K562 (cell line): ENCODE data around the gene BMP6. TPM values are rescaled to one million over a fixed set of nuclear protein-coding genes. Genes with fewer than 3 reads are reported as not detected.

Experiments used
- ARID2 ChIP-seq: fragments of 450-650 bp; IDR thresholded peaks from 2 replicates; pipeline ENCODE4 v1.6.1; 2017; ENCODE audit warnings: antibody characterized with exemption, mild to moderate bottlenecking
- BACH1 ChIP-seq: fragments of 200-800 bp; sonication (Bioruptor generic); IDR thresholded peaks from 2 replicates; pipeline ENCODE4 v1.6.1; 2016; ENCODE audit warnings: missing genetic modification characterization, missing compliant biosample characterization
- CBX3 ChIP-seq, 2 experiments: IDR thresholded peaks; 1 replicate in 1 of 2; 2 replicates in 1 of 2; pipeline ENCODE4 v1.6.1; 2012; ENCODE audit warnings: inconsistent platforms in 2 of 2, low read length in 2 of 2, borderline replicate concordance in 1 of 2, control low read depth in 1 of 2
- CXXC5 ChIP-seq: fragments of 250-450 bp; sonication (Bioruptor Pico); IDR thresholded peaks from 2 replicates; pipeline ENCODE4 v1.8.0; 2022; ENCODE audit warnings: inconsistent platforms, mild to moderate bottlenecking, moderate library complexity
- DDX20 ChIP-seq: fragments of 450-650 bp; IDR thresholded peaks from 2 replicates; pipeline ENCODE4 v1.6.1; 2016; ENCODE audit warnings: missing genetic modification characterization, low read depth, mild to moderate bottlenecking, missing compliant biosample characterization, moderate library complexity
- ELF1 ChIP-seq: fragments of 200-800 bp; sonication (Bioruptor generic); IDR thresholded peaks from 2 replicates; pipeline ENCODE4 v1.6.1; 2016; ENCODE audit warnings: missing genetic modification characterization, missing compliant biosample characterization
- GATAD2B ChIP-seq: fragments of 450-650 bp; IDR thresholded peaks from 2 replicates; pipeline ENCODE4 v1.6.1; 2017; ENCODE audit warnings: mild to moderate bottlenecking, borderline replicate concordance
- KLF1 ChIP-seq: fragments of 450-650 bp; IDR thresholded peaks from 2 replicates; pipeline ENCODE4 v1.6.1; 2016; ENCODE audit warnings: missing genetic modification characterization, missing compliant biosample characterization
- LCOR ChIP-seq: sonication (generic); formaldehyde crosslinking; IDR thresholded peaks from 2 replicates; pipeline ENCODE4 v1.8.0; 2022; ENCODE audit warnings: mild to moderate bottlenecking, missing genetic modification reagents
- MAFF ChIP-seq: IDR thresholded peaks from 2 replicates; pipeline ENCODE4 v1.6.1; 2012; ENCODE audit warnings: low read length, improper control_type of control experiment
- MECOM ChIP-seq: fragments of 250-450 bp; sonication (Bioruptor Pico); IDR thresholded peaks from 2 replicates; pipeline ENCODE4 v1.8.0; 2022; ENCODE audit warnings: inconsistent platforms
- MEF2D ChIP-seq: conservative IDR thresholded peaks from 2 replicates; pipeline ENCODE4 v1.6.1; 2016; ENCODE audit warnings: low read depth, missing genetic modification characterization, missing compliant biosample characterization
- MTA2 ChIP-seq: fragments of 450-650 bp; IDR thresholded peaks from 2 replicates; pipeline ENCODE4 v1.6.1; 2016; ENCODE audit warnings: low read depth
- MXI1 ChIP-seq: IDR thresholded peaks from 2 replicates; pipeline ENCODE4 v1.6.1; 2011; ENCODE audit warnings: low read depth, mild to moderate bottlenecking, improper control_type of control experiment, low read length
- MYC ChIP-seq, 2 experiments: fragments of 250-450 bp in 1 of 2; sonication (Bioruptor Pico) in 1 of 2; IDR thresholded peaks; 2 replicates each; pipeline versions ENCODE4 v1.5.1 to v1.6.1; 2012 to 2021; ENCODE audit warnings: low read depth in 2 of 2, borderline replicate concordance in 1 of 2, improper control_type of control experiment in 1 of 2, low read length in 1 of 2, mild to moderate bottlenecking in 1 of 2, moderate library complexity in 1 of 2
- NFXL1 ChIP-seq: fragments of 450-650 bp; formaldehyde crosslinking; IDR thresholded peaks from 2 replicates; pipeline ENCODE4 v1.4.0; 2021; ENCODE audit warnings: mild to moderate bottlenecking
- PRMT5 ChIP-seq: sonication (generic); formaldehyde crosslinking; IDR thresholded peaks from 2 replicates; pipeline ENCODE4 v1.5.0; 2020; ENCODE audit warnings: missing genetic modification reagents
- RHOXF2B ChIP-seq: fragments of 250-450 bp; sonication (Bioruptor Pico); conservative IDR thresholded peaks from 2 replicates; pipeline ENCODE4 v1.5.1; 2021
- SAFB ChIP-seq: fragments of 200-400 bp; formaldehyde crosslinking; IDR thresholded peaks from 2 replicates; pipeline ENCODE4 v1.6.1; 2017; ENCODE audit warnings: low read depth, low read length, borderline replicate concordance
- SMARCE1 ChIP-seq: fragments of 450-650 bp; IDR thresholded peaks from 2 replicates; pipeline ENCODE4 v1.7.1; 2016; ENCODE audit warnings: mild to moderate bottlenecking
- TAF1 ChIP-seq: IDR thresholded peaks from 2 replicates; pipeline ENCODE4 v1.6.1; 2011; ENCODE audit warnings: mild to moderate bottlenecking, low read length, moderate library complexity; ENCODE audit not compliant: insufficient read depth, control insufficient read depth, severe bottlenecking; ENCODE audit errors: extremely low read depth
- TCFL5 ChIP-seq: fragments of 250-450 bp; sonication (Bioruptor Pico); conservative IDR thresholded peaks from 2 replicates; pipeline ENCODE4 v1.6.1; 2021; ENCODE audit warnings: mild to moderate bottlenecking, moderate library complexity, matching md5 sums
- TFAP4 ChIP-seq: sonication (generic); formaldehyde crosslinking; IDR thresholded peaks from 2 replicates; pipeline ENCODE4 v1.8.0; 2022; ENCODE audit warnings: missing genetic modification reagents, mild to moderate bottlenecking, moderate library complexity, borderline replicate concordance
- ZBED1 ChIP-seq: IDR thresholded peaks from 2 replicates; pipeline ENCODE4 v1.6.1; 2014
- ZKSCAN8 ChIP-seq: fragments of 200-800 bp; sonication (Bioruptor generic); IDR thresholded peaks from 2 replicates; pipeline ENCODE4 v1.6.1; 2016; ENCODE audit warnings: missing genetic modification characterization, missing compliant biosample characterization
- ZNF174 ChIP-seq: fragments of 250-450 bp; sonication (Bioruptor Pico); IDR thresholded peaks from 2 replicates; pipeline ENCODE4 v1.4.0; 2020; ENCODE audit warnings: mild to moderate bottlenecking
- ZNF347 ChIP-seq: fragments of 450-650 bp; formaldehyde crosslinking; IDR thresholded peaks from 2 replicates; pipeline ENCODE4 v1.4.0; 2020; ENCODE audit warnings: low read depth, mild to moderate bottlenecking, moderate library complexity
- ZNF384 ChIP-seq: IDR thresholded peaks from 2 replicates; pipeline ENCODE4 v1.6.1; 2012; ENCODE audit warnings: low read depth, low read length, improper control_type of control experiment
- polyA plus RNA-seq, 8 experiments: library from polyadenylated mRNA; depleted of rRNA in 4 of 8; stranded (reverse) in 5 of 8; unstranded in 3 of 8; fragments of >200 nt; fragmentation: Nextera tagmentation in 2 of 8; fragmentation: Illumina TruSeq in 1 of 8; extraction: Ambion mirVana in 2 of 8; extraction: Trizol in 1 of 8; gene quantifications; 2 replicates each; pipeline versions ENCODE4 v1.2.1 to v1.2.3, GENCODE V29; 2011 to 2014; ENCODE audit warnings: inconsistent platforms in 1 of 8, missing spikeins in 1 of 8
- total RNA-seq, 7 experiments: library from RNA; depleted of rRNA in 6 of 7; stranded (reverse); fragments of >200 nt in 6 of 7; fragmentation: Illumina TruSeq in 2 of 7; extraction: Trizol in 2 of 7; gene quantifications; 2 replicates each; pipeline versions ENCODE4 v1.2.1 to v1.2.3, GENCODE V29; 2011 to 2021; ENCODE audit warnings: low replicate concordance in 1 of 7
- TF ChIP-seq, protein P1 (sequence below): fragments of 450-650 bp; IDR thresholded peaks from 2 replicates; pipeline ENCODE4 v1.6.1; 2014; ENCODE audit warnings: low read depth, mild to moderate bottlenecking, moderate library complexity, borderline replicate concordance

BMP6 gene
- total and polyA plus RNA-seq, 9 of the 15 experiments (the other 6 are each of a cell fraction or from before 2014, with no cell fraction given), result 0.01 to 0.13 (median 0.06) TPM; not detected in 3

GRCh38 chr6:7680393-7681075, 45.4 kb upstream of the BMP6 start (continued):
- TF ChIP-seq ZNF347 (CRISPR knock-in tag), result no peak
- peak; percentile 23; the same call in 1 of the 2 replicates for TF ChIP-seq SMARCE1
- TF ChIP-seq TAF1, result no peak
- TF ChIP-seq LCOR (CRISPR knock-in tag), result no peak; the same call in 1 of the 2 replicates
- TF ChIP-seq ZNF384, result no peak
- no peak for TF ChIP-seq GATAD2B
- TF ChIP-seq NFXL1 (CRISPR knock-in tag), result no peak
- no peak for TF ChIP-seq ELF1
- no peak for TF ChIP-seq KLF1 (tag)
- TF ChIP-seq ZNF174 (CRISPR knock-in tag), result no peak
- TF ChIP-seq ZKSCAN8 (CRISPR knock-in tag), result no peak
- TF ChIP-seq MYC (IDR thresholded peaks at IDR 0.05; ENCODE audit: low read depth, low read length), result no peak
- no peak for TF ChIP-seq MYC (CRISPR knock-in tag; IDR thresholded peaks at IDR 0.05; ENCODE audit: borderline replicate concordance, low read depth)
- peak; percentile 41; the same call in 1 of the 2 replicates for TF ChIP-seq CXXC5
- TF ChIP-seq DDX20 (tag), result 0 out of 2 replicates have a peak, but pooled peaks have one; percentile 42
- no peak for TF ChIP-seq MXI1
- no peak for TF ChIP-seq MTA2
- no peak for TF ChIP-seq SAFB
- TF ChIP-seq RHOXF2B (CRISPR knock-in tag), result no peak
- TF ChIP-seq, protein P1, sequence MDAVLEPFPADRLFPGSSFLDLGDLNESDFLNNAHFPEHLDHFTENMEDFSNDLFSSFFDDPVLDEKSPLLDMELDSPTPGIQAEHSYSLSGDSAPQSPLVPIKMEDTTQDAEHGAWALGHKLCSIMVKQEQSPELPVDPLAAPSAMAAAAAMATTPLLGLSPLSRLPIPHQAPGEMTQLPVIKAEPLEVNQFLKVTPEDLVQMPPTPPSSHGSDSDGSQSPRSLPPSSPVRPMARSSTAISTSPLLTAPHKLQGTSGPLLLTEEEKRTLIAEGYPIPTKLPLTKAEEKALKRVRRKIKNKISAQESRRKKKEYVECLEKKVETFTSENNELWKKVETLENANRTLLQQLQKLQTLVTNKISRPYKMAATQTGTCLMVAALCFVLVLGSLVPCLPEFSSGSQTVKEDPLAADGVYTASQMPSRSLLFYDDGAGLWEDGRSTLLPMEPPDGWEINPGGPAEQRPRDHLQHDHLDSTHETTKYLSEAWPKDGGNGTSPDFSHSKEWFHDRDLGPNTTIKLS, result no peak
- peak; percentile 30; the same call in 1 of the 2 replicates for TF ChIP-seq TFAP4 (CRISPR knock-in tag)
- TF ChIP-seq MEF2D (tag), result 0 out of 2 replicates have a peak, but pooled peaks have one; percentile 30
- TF ChIP-seq MECOM (CRISPR knock-in tag), result no peak
- TF ChIP-seq ARID2, result no peak
- TF ChIP-seq ZBED1, result no peak
- no peak for TF ChIP-seq CBX3 (IDR thresholded peaks at IDR 0.05; ENCODE audit: borderline replicate concordance in 1 of 2, low read length in 2 of 2)
- TF ChIP-seq TCFL5 (CRISPR knock-in tag), result no peak
- no peak for TF ChIP-seq BACH1 (tag)
- TF ChIP-seq MAFF, result no peak
- no peak for TF ChIP-seq PRMT5 (CRISPR knock-in tag)
